NT2/D1 (cell line): Measurements from ENCODE around the gene KIAA1614.

Experiments used
- YY1 ChIP-seq: IDR thresholded peaks from 2 replicates; pipeline ENCODE4 v1.6.1; 2011; ENCODE audit not compliant: insufficient read length, insufficient read depth
- ZNF274 ChIP-seq: IDR thresholded peaks from 2 replicates; pipeline ENCODE4 v1.6.1; 2011; ENCODE audit warnings: mild to moderate bottlenecking, low read depth, low read length

DNA sequence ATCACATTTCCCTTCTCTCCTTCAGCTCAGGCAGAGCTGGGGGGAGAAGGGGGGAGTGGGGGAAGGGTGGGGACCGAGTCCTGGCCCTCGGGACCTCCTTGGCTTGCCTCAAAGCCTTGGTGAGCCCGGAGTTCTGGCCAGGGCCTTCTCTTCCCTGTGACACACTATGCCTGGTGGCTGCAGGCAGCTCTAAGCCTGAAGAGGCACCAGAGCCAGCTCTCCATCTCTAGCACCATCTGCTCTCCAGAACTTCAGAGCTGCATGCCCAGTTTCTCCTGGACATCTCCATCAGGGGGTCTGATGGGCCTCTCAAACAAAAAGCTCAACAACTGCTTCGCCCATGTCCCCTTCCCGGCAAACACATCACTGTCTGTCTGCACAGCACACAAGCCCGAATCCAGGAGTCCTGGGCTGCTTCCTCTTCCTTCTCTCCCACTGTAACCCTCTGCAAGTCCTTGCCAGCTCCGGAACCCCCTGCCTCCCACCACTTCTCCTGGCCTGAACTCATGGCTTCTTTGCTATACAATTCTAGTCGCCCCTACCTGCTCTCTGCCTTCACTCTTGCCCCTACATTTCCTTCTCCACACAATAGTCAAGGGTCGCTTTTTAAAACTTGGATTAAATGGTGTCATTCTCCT lies 26.5 kb downstream of the KIAA1614 start:
- TF ChIP-seq YY1 (no peak), ZNF274 (no peak)
